ENCODE results near the gene SCAMP5. TPM values are rescaled to one million over a fixed set of nuclear protein-coding genes. Genes with fewer than 3 reads are reported as not detected.

The SCAMP5 gene
- total RNA-seq, 2 experiments from 2014 or later: 0.65 to 1.1 TPM

DNA sequence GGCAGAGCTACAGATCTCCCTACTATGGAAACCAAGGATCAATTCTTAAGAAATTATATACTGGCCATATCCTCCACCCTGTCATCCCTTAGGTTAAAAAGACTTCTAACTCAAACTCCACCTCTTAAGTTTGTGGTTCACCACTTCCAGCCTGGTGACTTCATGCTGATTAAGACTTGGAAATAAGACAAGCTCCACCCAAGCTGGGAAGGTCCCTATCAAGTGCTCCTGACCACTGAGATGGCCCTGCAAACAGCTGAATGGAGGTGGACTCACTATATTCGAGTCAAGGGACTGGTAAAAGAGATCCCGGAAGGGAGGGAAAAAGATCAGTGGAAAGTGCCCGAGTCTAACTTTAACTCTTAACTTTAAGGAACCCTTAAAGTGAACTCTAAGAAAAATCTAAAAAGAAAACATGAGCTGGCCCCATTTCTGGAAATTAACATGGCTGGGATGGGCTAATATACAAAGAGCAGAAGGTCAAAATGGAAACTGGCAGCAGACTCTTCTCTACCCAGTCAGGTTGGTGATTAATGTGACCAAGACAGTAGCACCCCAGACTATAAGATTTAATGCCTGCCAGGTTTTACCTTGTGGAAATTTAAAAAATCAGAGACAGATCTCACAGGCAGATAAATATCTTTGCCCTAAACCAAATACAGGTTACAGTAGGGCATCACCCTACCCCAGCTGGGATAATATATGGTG lies 71.9 kb downstream of the SCAMP5 start:
- Mint-ChIP-seq H3K4me1 (ENCODE audit: low read depth) (peaks cover 31% of the 10 kb centered on the region), H3K27me3 (peaks cover 13% of the 10 kb centered on the region), H3K36me3 (ENCODE audit: low read depth) (peaks cover 7% of the 10 kb centered on the region), H3K9me3 (peaks cover 9% of the 10 kb centered on the region), H3K27ac (peak overlapping the region; percentile 66), H3K4me3 (no peak overlapping the region)
- ChIA-PET CTCF (interaction anchor here (0.9 to 2.2 kb wide), 5 partner anchors 22 to 137 kb away, joined by 3 to 11 read pairs (median 4); no protein-coding TSS in a partner anchor), POLR2A (interaction anchor here (0.8 to 1.5 kb wide), 3 partner anchors 24 to 110 kb away, joined by 3 to 6 read pairs (median 5); no protein-coding TSS in a partner anchor)
- intact Hi-C loops (cut with micrococcal nuclease): no loop called here
- DNase-seq (peak; percentile 82), ATAC-seq (peak; percentile 78)
- TF ChIP-seq CTCF (IDR thresholded peaks at IDR 0.05): no peak

- Mint-ChIP-seq H3K27ac (no peak overlapping the region), H3K4me1 (ENCODE audit: low read depth) (peaks cover 31% of the 10 kb centered on the region), H3K4me3 (no peak overlapping the region), H3K9me3 (peaks cover 9% of the 10 kb centered on the region), H3K36me3 (ENCODE audit: low read depth) (peaks cover 7% of the 10 kb centered on the region), H3K27me3 (peaks cover 13% of the 10 kb centered on the region)
- POLR2A ChIA-PET: interaction anchor here (0.7 to 0.9 kb wide), 2 partner anchors 23 to 80 kb away, joined by 3 read pairs; no protein-coding TSS in a partner anchor
- no peak for ATAC-seq
- CTCF ChIA-PET: no interaction called here
- no peak for DNase-seq
- TF ChIP-seq CTCF (IDR thresholded peaks at IDR 0.05): no peak
- intact Hi-C loops (cut with micrococcal nuclease): no loop called here
Measured at GRCh38 chr15:75068748-75069147, 73.4 kb downstream of the SCAMP5 start.

DNA sequence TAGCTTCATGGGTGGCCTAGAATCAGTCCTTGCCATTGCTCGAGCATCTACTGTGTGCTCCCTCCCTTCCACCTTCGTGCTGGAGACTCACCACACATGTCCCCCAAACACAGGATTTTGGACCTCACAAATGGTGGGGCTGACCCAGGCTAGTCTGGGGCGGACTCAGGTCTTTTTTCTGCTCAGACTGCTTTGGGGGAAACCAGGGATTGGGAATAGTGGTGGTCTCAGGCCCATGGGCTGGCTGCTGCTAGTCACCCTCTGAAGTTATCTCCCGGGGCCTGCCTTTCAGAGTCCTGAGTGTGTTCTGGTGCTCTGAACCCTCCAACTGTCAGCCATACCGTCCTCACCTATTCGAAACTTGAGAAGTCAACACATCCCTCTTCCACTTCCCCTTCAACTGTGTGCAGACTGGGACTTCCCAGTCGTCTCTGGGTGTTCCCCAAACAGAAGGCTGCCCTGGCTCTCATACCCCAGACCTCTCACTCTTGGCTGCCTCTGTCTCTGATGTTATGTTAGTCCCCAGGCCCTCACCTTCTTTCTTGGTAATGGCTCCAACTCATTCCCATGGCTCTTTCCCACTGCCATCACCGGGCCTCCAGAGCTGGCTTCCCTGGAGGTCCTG lies 74.0 kb downstream of the SCAMP5 start:
- no peak for DNase-seq
- Mint-ChIP-seq H3K27me3 (peaks cover 13% of the 10 kb centered on the region), H3K4me3 (no peak overlapping the region), H3K4me1 (ENCODE audit: low read depth) (peaks cover 31% of the 10 kb centered on the region), H3K27ac (no peak overlapping the region), H3K36me3 (ENCODE audit: low read depth) (peaks cover 7% of the 10 kb centered on the region), H3K9me3 (peaks cover 9% of the 10 kb centered on the region)
- ChIA-PET POLR2A (interaction anchor here (0.9 kb wide), 1 partner anchor 22 kb away, joined by 3 read pairs; no protein-coding TSS in a partner anchor), CTCF (no interaction called here)
- no peak for TF ChIP-seq CTCF (IDR thresholded peaks at IDR 0.05)
- intact Hi-C loops (cut with micrococcal nuclease): no loop called here
- ATAC-seq: peak; percentile 18

DNA sequence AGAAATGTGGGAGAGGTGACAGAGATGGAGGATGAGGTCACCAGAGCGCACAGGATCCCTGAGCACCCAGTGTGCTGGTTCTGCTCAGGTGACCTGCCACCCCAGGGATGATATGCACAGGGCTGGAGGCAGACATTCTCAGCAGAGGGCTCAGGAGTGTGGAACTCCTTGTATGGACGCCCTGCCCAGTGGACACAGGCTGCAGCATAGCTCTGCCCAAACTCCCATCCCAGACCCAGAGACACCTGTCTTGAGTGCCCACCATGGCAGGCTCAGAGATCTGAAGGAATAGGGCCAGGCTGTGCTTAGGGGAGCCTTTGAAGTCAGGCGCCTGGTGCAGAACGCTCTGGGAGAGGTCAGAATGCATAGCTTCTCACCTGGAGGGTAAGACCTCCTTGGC lies 75.3 kb downstream of the SCAMP5 start:
- Mint-ChIP-seq H3K27ac (no peak overlapping the region), H3K4me3 (no peak overlapping the region), H3K4me1 (ENCODE audit: low read depth) (peaks cover 25% of the 10 kb centered on the region), H3K36me3 (ENCODE audit: low read depth) (peaks cover 11% of the 10 kb centered on the region), H3K27me3 (peaks cover 6% of the 10 kb centered on the region), H3K9me3 (peaks cover 7% of the 10 kb centered on the region)
- DNase-seq (no peak), ATAC-seq (no peak)
- ChIA-PET CTCF (interaction anchor here (1.2 kb wide), 1 partner anchor 11 kb away, joined by 3 read pairs; no protein-coding TSS in a partner anchor), POLR2A (interaction anchor here (0.9 kb wide), 1 partner anchor 21 kb away, joined by 3 read pairs; no protein-coding TSS in a partner anchor)
- intact Hi-C loops (cut with micrococcal nuclease): no loop called here
- no peak for TF ChIP-seq CTCF (IDR thresholded peaks at IDR 0.05)

Other genes starting within 250 kb of the SCAMP5 start
- not detected for gene CYP1A2, start 246.7 kb upstream of the SCAMP5 start, total RNA-seq
- gene CSK, start 213.5 kb upstream of the SCAMP5 start, total RNA-seq: 100 to 1,000 TPM; 254 to 260 TPM
- under 1 TPM in 1 of 2 experiments, not detected in 1; 0.11 TPM for gene LMAN1L, start 182.7 kb upstream of the SCAMP5 start, total RNA-seq
- gene CPLX3, start 168.9 kb upstream of the SCAMP5 start, total RNA-seq: under 1 TPM in 1 of 2 experiments, not detected in 1; 0.11 TPM
- gene ULK3, start 152.4 kb upstream of the SCAMP5 start, total RNA-seq: 10 to 100 TPM; 45.9 to 49.3 TPM
- gene SCAMP2, start 122.2 kb upstream of the SCAMP5 start, total RNA-seq: 10 to 100 TPM; 57.8 to 58.9 TPM
- 10 to 100 TPM; 67.1 to 74.3 TPM for gene MPI, start 105.5 kb upstream of the SCAMP5 start, total RNA-seq
- gene FAM219B, start 88.7 kb upstream of the SCAMP5 start, total RNA-seq: 10 to 100 TPM; 36.5 to 44.7 TPM
- 100 to 1,000 TPM; 342 TPM for gene COX5A, start 57.5 kb upstream of the SCAMP5 start, total RNA-seq
- 1 to 10 TPM; 7.0 to 7.2 TPM for gene RPP25, start 38.8 kb upstream of the SCAMP5 start, total RNA-seq
- 10 to 100 TPM; 25.7 to 26.6 TPM for gene PPCDC, start 28.0 kb downstream of the SCAMP5 start, total RNA-seq
- gene C15orf39, start 206.3 kb downstream of the SCAMP5 start, total RNA-seq: 10 to 100 TPM; 22.1 to 24.1 TPM